Glomerular visceral epithelial cell (primary cell): Measurements from ENCODE around the gene CRY1.
"Not testable (repeated sequence)": the region's sequence is repeated elsewhere in the genome, so short reads cannot be mapped to it uniquely, and the experiment has no call there.

Experiments used
- DNase-seq: peaks from one replicate; pipeline ENCODE4 v3.0.0-alpha.2; 2016; ENCODE audit errors: extremely low spot score

The CRY1 gene

DNA sequence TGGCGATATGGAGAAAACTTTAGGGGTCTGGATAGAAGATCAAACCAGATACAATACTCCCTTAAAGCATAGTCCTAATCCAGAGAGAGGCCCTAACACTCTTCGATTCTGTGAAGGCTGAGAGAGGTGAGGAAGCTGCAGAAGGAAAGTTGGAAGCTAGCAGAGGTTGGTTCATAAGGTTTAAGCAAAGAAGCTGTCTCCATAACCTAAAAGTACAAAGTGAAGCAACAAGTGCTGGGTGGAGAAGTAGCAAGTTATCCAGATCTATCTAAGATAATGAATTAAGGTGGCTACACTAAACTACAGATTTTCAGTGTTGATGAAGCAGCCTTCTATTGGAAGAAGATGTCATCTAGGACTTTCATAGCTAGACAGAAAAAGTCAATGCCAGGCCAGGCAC is 81.8 kb downstream of the CRY1 start:
- DNase-seq = no peak

DNA sequence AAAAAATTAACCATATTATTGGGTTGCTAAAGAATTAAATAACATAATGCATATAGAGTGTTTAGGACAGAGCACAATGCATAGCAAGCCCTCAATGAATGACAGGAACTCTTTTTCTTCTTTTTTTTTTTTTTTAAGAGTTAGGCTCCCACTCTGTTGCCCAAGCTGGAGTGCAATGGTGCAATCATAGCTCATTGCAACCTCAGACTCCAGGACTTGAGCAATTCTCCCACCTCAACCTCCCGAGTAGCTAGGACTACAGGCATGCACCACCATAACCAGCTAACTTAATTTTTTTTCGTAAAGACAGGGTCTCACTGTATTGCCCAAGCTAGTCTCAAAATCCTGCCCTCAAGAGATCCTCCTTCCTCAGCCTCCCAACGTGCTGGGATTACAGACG is 85.9 kb downstream of the CRY1 start:
- DNase-seq = no peak

DNA sequence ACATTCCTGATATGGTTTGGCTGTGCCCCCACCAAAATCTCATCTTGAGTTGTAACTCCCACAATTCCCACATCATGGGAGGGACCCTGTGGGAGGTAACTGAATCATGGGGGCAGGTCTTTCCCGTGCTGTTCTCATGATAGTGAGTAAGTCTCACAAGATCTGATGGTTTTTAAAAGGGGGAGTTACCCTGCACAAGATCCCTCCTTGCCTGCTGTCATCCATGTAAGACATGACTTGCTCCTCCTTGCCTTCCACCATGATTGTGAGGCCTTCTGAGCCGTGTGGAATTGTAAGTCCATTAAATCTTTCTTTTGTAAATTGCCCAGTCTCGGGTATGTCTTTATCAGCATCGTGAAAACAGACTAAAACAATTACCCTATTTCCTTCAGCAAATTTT is 90.7 kb downstream of the CRY1 start:
- DNase-seq = not testable (repeated sequence)

DNA sequence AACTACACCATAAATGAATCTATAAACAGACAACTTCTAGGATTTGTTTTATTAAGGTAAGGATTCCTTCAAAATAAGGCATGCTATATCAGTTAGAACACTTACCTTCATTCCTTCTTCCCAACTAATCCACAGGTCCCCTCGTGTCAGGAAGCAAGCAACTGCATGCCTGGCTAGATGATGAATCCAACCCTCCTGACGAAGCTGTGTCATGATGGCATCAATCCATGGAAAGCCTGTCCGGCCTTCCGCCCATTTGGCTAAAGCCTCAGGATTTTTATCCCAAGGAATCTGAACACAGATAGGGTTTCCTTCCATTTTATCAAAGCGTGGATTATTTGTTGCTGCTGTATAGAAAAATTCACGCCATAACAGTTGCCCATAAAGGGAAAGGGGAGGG is 93.9 kb downstream of the CRY1 start:
- no peak for DNase-seq

DNA sequence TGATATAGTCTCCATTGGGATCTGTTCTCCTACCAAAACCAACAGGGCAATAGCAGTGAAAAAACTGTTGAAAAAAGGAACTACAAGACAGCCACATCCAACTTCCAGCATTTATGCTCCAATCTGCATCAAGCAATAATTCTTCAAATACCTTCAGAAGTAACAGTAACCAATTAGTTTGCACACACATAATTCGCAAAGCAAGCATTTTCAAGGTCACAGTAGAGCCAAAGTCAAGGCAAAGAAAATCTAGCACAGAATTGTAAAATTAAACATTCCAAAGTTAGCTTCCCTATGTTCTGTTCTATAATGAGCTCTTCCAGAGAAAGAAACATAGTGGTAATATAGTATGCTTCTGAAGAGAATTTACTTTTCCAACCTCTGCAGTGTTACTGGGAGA is 95.4 kb downstream of the CRY1 start:
- no peak for DNase-seq

- not testable (repeated sequence) for DNase-seq
Observed at GRCh38 chr12:106996102-106996501, 97.2 kb downstream of the CRY1 start.

GRCh38 chr12:106994579-106995220 is 98.6 kb downstream of the CRY1 start:
- DNase-seq = no peak

DNA sequence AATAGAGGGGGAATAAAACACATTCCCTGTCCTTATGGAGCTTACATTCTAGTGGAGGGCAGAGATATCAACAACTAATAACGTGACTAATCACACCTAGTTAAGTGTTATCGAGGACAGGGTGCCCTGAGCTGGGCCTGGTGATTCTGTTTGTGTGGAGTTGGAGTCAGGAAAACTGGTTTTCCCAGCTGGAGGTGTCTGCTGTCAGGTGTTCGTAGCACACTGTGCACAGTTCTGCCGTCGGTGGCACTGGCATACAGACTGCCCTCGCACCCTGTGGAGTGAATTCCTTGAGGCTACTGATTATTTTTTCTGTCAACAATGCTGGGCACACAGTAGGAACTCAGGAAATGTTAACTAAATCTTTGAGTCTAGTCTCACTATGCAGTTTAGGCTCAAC is 105.5 kb downstream of the CRY1 start:
- DNase-seq = no peak

DNA sequence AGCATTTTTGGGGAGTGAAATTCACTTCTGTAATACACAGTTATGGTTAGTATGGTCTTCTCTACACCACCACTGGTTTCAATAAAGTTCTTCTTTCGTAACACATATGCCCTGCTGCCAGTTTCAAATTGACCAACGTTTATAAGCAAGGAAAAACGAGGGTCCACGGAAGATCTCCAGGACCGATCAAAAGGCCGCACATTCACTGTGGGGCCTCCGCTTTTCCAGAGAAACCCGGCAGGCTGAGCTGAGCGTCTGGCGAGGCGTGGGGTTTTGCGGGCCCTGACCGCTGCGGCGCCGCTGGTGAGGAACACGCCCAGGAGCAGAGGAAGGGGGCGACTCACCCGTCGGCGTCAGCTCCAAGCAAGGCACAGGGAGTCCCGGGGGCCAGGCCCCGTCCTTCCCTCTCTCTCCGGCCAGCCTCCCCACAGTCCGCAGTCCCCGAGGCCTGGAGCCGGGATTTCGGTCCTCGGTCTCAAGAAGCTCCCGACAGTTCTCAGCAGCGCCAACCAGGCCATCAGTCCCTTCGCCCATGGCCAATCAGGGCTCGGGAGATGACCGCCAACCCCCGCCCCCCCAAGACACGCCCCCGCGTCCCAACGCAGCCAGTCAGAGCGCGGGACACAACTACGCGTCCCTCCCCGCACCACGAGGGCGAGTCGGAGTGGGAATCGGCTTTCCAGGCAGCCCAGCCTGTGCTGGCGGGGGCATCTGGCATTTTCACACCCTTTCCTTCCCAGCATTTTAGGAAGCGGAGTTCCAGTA is 106.5 kb downstream of the CRY1 start, which contains the start of gene MTERF2:
Gene MTERF2, minus strand, starts transcription at position 522 of the 765 bp plus-strand sequence. CDS start 8,432 bp downstream, outside the sequence.
- DNase-seq = peak; percentile 93

GRCh38 chr12:106986135-106986534 is 107.2 kb downstream of the CRY1 start:
- no peak for DNase-seq

GRCh38 chr12:106985479-106985878 is 107.9 kb downstream of the CRY1 start:
- no peak for DNase-seq

- DNase-seq = no peak
Observed at GRCh38 chr12:106984588-106985137, 108.7 kb downstream of the CRY1 start.

GRCh38 chr12:106982229-106982628 is 111.1 kb downstream of the CRY1 start:
- no peak for DNase-seq

DNA sequence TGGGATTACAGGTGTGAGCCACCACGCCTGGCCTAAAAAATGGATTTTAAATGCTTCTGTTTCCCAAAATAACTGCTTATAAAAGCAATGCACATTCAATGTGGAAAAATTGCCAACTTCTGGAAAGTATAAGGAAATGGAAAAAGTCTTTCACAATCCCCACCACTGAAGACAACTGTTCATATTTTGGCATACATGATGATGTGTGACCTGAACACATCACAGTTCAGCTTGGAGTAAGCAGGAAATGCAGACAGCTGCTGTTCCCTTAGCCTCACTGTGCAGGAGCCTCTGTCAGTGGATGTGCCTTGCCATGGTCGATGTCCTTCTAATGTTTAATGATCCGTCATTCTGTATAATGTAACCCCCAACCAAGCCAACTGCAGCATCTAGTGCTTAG is 111.6 kb downstream of the CRY1 start:
- DNase-seq = no peak

GRCh38 chr12:106980944-106981343 is 112.4 kb downstream of the CRY1 start:
- no peak for DNase-seq

- DNase-seq = peak; percentile 29
Observed at GRCh38 chr12:106978035-106978800, 115.1 kb downstream of the CRY1 start.

- DNase-seq = no peak
Observed at GRCh38 chr12:106976668-106977067, 116.7 kb downstream of the CRY1 start.

DNA sequence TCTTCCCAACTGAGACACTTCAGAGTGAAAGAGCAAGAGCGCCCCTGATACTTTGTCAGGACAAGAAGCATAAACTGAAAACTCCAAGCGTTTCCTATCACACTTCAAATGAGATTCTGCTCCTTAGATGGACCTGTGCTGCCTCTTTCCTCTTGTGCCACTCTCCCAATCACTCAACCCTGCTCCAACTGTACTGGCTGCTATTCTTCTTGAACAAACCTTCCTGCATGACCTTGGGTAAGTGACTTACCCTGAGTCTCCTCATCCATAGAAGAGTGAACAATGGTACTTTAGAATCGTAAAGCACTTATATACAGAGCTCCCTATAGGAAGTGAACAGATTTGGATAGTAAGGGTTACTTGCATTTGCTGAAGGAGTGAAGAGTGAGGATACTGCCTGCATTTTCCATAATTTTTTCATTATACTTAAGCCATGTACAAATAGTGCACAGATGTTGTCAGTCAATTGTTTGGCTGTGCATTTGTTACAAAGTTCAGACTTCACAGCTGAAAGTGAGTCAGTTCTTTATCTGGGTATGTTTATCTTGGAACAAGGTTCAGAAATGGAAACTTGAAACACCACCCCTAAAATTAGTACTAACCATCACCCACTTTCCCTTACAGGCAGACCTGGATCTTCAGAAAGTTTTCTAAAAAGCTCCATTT is 117.2 kb downstream of the CRY1 start:
- DNase-seq = no peak

- DNase-seq = no peak
Observed at GRCh38 chr12:106975098-106975497, 118.3 kb downstream of the CRY1 start.

- DNase-seq = peak; percentile 54
Observed at GRCh38 chr12:106974511-106974910, 118.8 kb downstream of the CRY1 start.

DNA sequence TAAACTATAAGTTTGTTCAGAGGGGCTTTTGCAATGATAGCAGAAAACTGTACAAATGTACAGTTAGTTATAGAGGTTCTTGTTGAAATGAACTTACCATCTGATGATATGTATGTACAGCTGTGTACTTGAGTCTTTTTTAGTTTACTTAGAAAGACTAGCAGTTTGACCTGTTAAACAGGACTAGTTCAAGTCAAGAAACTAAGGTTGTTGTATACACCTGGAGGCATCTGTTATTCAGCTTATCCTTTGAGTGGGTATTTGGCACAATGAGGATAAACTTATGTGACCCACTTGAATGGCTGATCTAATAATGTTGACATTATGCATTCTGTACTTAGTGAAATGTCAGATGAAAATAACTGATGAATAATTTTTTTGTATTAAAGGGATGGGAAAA is 119.8 kb downstream of the CRY1 start:
- DNase-seq = no peak

DNA sequence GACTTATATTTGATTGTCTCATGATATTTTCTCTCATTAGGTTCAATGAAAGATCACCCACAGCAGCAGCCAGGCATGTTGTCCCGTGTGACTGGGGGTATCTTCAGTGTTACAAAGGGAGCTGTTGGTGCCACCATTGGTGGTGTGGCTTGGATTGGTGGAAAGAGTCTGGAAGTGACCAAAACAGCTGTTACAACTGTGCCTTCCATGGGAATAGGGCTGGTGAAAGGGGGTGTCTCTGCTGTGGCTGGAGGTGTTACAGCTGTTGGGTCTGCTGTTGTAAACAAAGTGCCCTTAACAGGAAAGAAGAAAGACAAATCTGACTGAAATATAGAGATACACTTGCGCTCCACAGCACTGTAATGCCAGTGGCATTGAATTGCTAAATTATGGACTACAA is 122.3 kb downstream of the CRY1 start:
- no peak for DNase-seq
